GM23338 (cell line): ENCODE results near the gene SPIN3. TPM values are rescaled to one million over a fixed set of nuclear protein-coding genes. Genes with fewer than 3 reads are reported as not detected.
"Not testable (repeated sequence)": the region's sequence is repeated elsewhere in the genome, so short reads cannot be mapped to it uniquely, and the experiment has no call there.

ENCODE experiments used
- ATAC-seq: fragments of 200-7000 bp; cut with Tn5 transposase; 3 replicates; pipeline ENCODE4 v1.9.1; 2020
- DNase-seq: peaks from one replicate; pipeline ENCODE4 v3.0.0-alpha.2; 2015; ENCODE audit warnings: low spot score
- H2AFZ ChIP-seq: fragments of 200-600 bp; sonication (generic); 2 replicates; pipeline ENCODE4 v1.8.0; 2016; ENCODE audit warnings: antibody characterized with exemption, mild to moderate bottlenecking, moderate library complexity
- H3F3A ChIP-seq: fragments of 200-600 bp; sonication (generic); replicated peaks from 2 replicates; pipeline ENCODE4 v1.8.0; 2017; ENCODE audit warnings: antibody characterized with exemption, mixed run types, low read depth
- H3K27ac ChIP-seq: fragments of 200-600 bp; sonication (generic); 2 replicates; pipeline ENCODE4 v1.6.1; 2016; ENCODE audit warnings: low read depth
- H3K27me3 ChIP-seq: fragments of 200-600 bp; sonication (generic); 2 replicates; pipeline ENCODE4 v1.8.0; 2016; ENCODE audit warnings: mild to moderate bottlenecking, mixed run types, moderate library complexity; ENCODE audit not compliant: insufficient read depth
- H3K36me3 ChIP-seq: fragments of 200-600 bp; sonication (generic); 2 replicates; pipeline ENCODE4 v1.8.0; 2016; ENCODE audit warnings: mild to moderate bottlenecking; ENCODE audit not compliant: insufficient read depth
- H3K4me1 ChIP-seq: fragments of 200-600 bp; sonication (generic); 2 replicates; pipeline ENCODE4 v1.8.0; 2016; ENCODE audit warnings: mild to moderate bottlenecking, moderate library complexity; ENCODE audit not compliant: insufficient read depth
- H3K4me2 ChIP-seq: fragments of 200-600 bp; sonication (generic); 2 replicates; pipeline ENCODE4 v1.7.1; 2017; ENCODE audit warnings: mixed run types
- H3K4me3 ChIP-seq: fragments of 200-600 bp; sonication (generic); 2 replicates; pipeline ENCODE4 v1.6.1; 2016; ENCODE audit warnings: mixed run types
- H3K79me2 ChIP-seq: fragments of 200-600 bp; sonication (generic); replicated peaks from 2 replicates; pipeline ENCODE4 v1.8.0; 2017; ENCODE audit warnings: mild to moderate bottlenecking; ENCODE audit not compliant: insufficient read depth
- H3K9me2 ChIP-seq: fragments of 200-600 bp; sonication (generic); 2 replicates; pipeline ENCODE4 v1.8.0; 2017; ENCODE audit not compliant: insufficient read depth
- H4K20me1 ChIP-seq: fragments of 200-600 bp; sonication (generic); replicated peaks from 2 replicates; pipeline ENCODE4 v1.8.0; 2017; ENCODE audit warnings: mild to moderate bottlenecking; ENCODE audit not compliant: insufficient read depth
- H3K27ac Mint-ChIP-seq: 2 replicates; pipeline ENCODE4 v1.8.0; 2020; ENCODE audit warnings: inconsistent platforms, mild to moderate bottlenecking, moderate library complexity, mixed read lengths
- H3K27me3 Mint-ChIP-seq: 3 replicates; pipeline ENCODE4 v1.8.0; 2022; ENCODE audit warnings: low read depth, mild to moderate bottlenecking, moderate library complexity, mixed read lengths, inconsistent platforms; ENCODE audit not compliant: insufficient read depth, poor library complexity
- H3K36me3 Mint-ChIP-seq: 3 replicates; pipeline ENCODE4 v1.8.0; 2021; ENCODE audit warnings: low read depth, mild to moderate bottlenecking, inconsistent platforms, moderate library complexity, mixed read lengths
- H3K4me1 Mint-ChIP-seq: 3 replicates; pipeline ENCODE4 v1.8.0; 2020; ENCODE audit warnings: mild to moderate bottlenecking, inconsistent platforms, mixed read lengths
- H3K4me3 Mint-ChIP-seq: 3 replicates; pipeline ENCODE4 v1.8.0; 2021; ENCODE audit warnings: moderate library complexity, mild to moderate bottlenecking, inconsistent platforms, mixed read lengths
- H3K9me3 Mint-ChIP-seq: 3 replicates; pipeline ENCODE4 v1.8.0; 2020; ENCODE audit warnings: moderate library complexity, mild to moderate bottlenecking, inconsistent platforms, mixed read lengths
- EZH2 ChIP-seq: fragments of 200-600 bp; sonication (generic); IDR thresholded peaks from one replicate; pipeline ENCODE4 v1.8.0; 2017; ENCODE audit warnings: antibody characterized with exemption, mild to moderate bottlenecking, low read depth; ENCODE audit not compliant: unreplicated experiment
- EZH2phosphoT487 ChIP-seq: fragments of 200-600 bp; sonication (generic); IDR thresholded peaks from one replicate; pipeline ENCODE4 v1.8.1; 2018; ENCODE audit warnings: antibody characterized with exemption; ENCODE audit not compliant: unreplicated experiment
- JUNB ChIP-seq: IDR thresholded peaks from one replicate; pipeline ENCODE4 v1.6.1; 2016; ENCODE audit warnings: antibody characterized with exemption; ENCODE audit not compliant: unreplicated experiment
- POLR2AphosphoS5 ChIP-seq: IDR thresholded peaks from 2 replicates; pipeline ENCODE4 v1.6.1; 2016; ENCODE audit warnings: antibody characterized with exemption, low read depth
- REST ChIP-seq: IDR thresholded peaks from one replicate; pipeline ENCODE4 v1.6.1; 2018; ENCODE audit warnings: antibody characterized with exemption; ENCODE audit not compliant: unreplicated experiment
- STAT1 ChIP-seq: IDR thresholded peaks from one replicate; pipeline ENCODE4 v1.6.1; 2016; ENCODE audit warnings: antibody characterized with exemption; ENCODE audit not compliant: unreplicated experiment
- ZNF114 ChIP-seq: fragments of 250-450 bp; sonication (Bioruptor Pico); IDR thresholded peaks from 2 replicates; pipeline ENCODE4 v1.5.0; 2020; ENCODE audit warnings: mild to moderate bottlenecking, moderate library complexity
- ZNF331 ChIP-seq: fragments of 250-450 bp; sonication (Bioruptor Pico); IDR thresholded peaks from 2 replicates; pipeline ENCODE4 v1.5.0; 2020; ENCODE audit warnings: low read depth, mild to moderate bottlenecking, moderate library complexity
- ZNF462 ChIP-seq: fragments of 250-450 bp; sonication (Bioruptor Pico); IDR thresholded peaks from 2 replicates; pipeline ENCODE4 v1.5.0; 2020; ENCODE audit warnings: mild to moderate bottlenecking, moderate library complexity
- polyA plus RNA-seq: library from polyadenylated mRNA; unstranded; fragments of >200 nt; fragmentation: Nextera tagmentation; extraction: Ambion mirVana; gene quantifications from 2 replicates; pipeline ENCODE4 v1.2.1, GENCODE V29; 2016
- total RNA-seq: library from RNA; depleted of rRNA; stranded (reverse); fragments of >200 nt; shearing (Covaris generic); gene quantifications from 2 replicates; pipeline ENCODE4 v1.2.3, GENCODE V29; 2014

The SPIN3 gene
- total and polyA plus RNA-seq, 2 experiments from 2014 or later, result 14.9 to 18.2 TPM

GRCh38 chrX:56946201-56946600 is 49.1 kb downstream of the SPIN3 start:
- H3K4me1 Mint-ChIP-seq, ATAC-seq, H3K4me3 ChIP-seq, H3K36me3 ChIP-seq, H3K27ac ChIP-seq, H4K20me1 ChIP-seq, H3K79me2 ChIP-seq, H3K27me3 Mint-ChIP-seq, H3K27ac Mint-ChIP-seq, H3K4me1 ChIP-seq, DNase-seq, H3F3A ChIP-seq, H2AFZ ChIP-seq, H3K4me2 ChIP-seq, H3K27me3 ChIP-seq, H3K36me3 Mint-ChIP-seq, H3K4me3 Mint-ChIP-seq, H3K9me2 ChIP-seq: not testable (repeated sequence)
- H3K9me3 Mint-ChIP-seq, result peaks cover 53% of the 10 kb centered on the region

- H3K9me3 Mint-ChIP-seq, result peaks cover 53% of the 10 kb centered on the region
- not testable (repeated sequence) for H2AFZ ChIP-seq, H3K4me2 ChIP-seq, H3K4me1 Mint-ChIP-seq, H3F3A ChIP-seq, H4K20me1 ChIP-seq, H3K4me3 ChIP-seq, H3K4me1 ChIP-seq, H3K27me3 ChIP-seq, H3K27ac Mint-ChIP-seq, H3K9me2 ChIP-seq, ATAC-seq, H3K36me3 Mint-ChIP-seq, H3K27me3 Mint-ChIP-seq, H3K4me3 Mint-ChIP-seq, H3K79me2 ChIP-seq, DNase-seq, H3K36me3 ChIP-seq, H3K27ac ChIP-seq
Measured at GRCh38 chrX:56945226-56945625, 50.1 kb downstream of the SPIN3 start.

- H2AFZ ChIP-seq, result no peak overlapping the region
- H3K4me1 Mint-ChIP-seq, result no peaks in the 10 kb centered on the region
- H3K9me3 Mint-ChIP-seq, result peaks cover 47% of the 10 kb centered on the region
- TF ChIP-seq JUNB, result no peak
- no peak for TF ChIP-seq STAT1
- no peak for TF ChIP-seq POLR2AphosphoS5
- TF ChIP-seq REST, result no peak
- TF ChIP-seq ZNF331 (CRISPR knock-in tag), result no peak
- no peak for TF ChIP-seq ZNF114 (CRISPR knock-in tag)
- TF ChIP-seq EZH2phosphoT487, result no peak
- TF ChIP-seq ZNF462 (CRISPR knock-in tag), result no peak
- TF ChIP-seq EZH2, result no peak
Measured at GRCh38 chrX:56943264-56943663, 52.1 kb downstream of the SPIN3 start.

More at GRCh38 chrX:56943264-56943663, 52.1 kb downstream of the SPIN3 start:
- no peaks in the 10 kb centered on the region for H3K4me1 ChIP-seq
- no peaks in the 10 kb centered on the region for H3K9me2 ChIP-seq
- H3K4me2 ChIP-seq, result no peak overlapping the region
- H4K20me1 ChIP-seq, result no peaks in the 10 kb centered on the region
- H3K27me3 Mint-ChIP-seq, result no peaks in the 10 kb centered on the region
- H3F3A ChIP-seq, result no peaks in the 10 kb centered on the region
- no peaks in the 10 kb centered on the region for H3K27me3 ChIP-seq
- no peaks in the 10 kb centered on the region for H3K36me3 ChIP-seq
- H3K27ac ChIP-seq, result no peak overlapping the region
- DNase-seq, result no peak
- ATAC-seq, result no peak
- H3K4me3 ChIP-seq, result no peak overlapping the region
- no peaks in the 10 kb centered on the region for H3K79me2 ChIP-seq
- H3K4me3 Mint-ChIP-seq, result no peak overlapping the region
- H3K36me3 Mint-ChIP-seq, result peaks cover 6% of the 10 kb centered on the region; the same call in 2 of the 3 replicates
- no peak overlapping the region for H3K27ac Mint-ChIP-seq
